Measurements from ENCODE around the gene A1BG. TPM values are rescaled to one million over a fixed set of nuclear protein-coding genes. Genes with fewer than 3 reads are reported as not detected.

The A1BG gene
- total and polyA plus RNA-seq, 4 donors, result 1.2 to 53.4 (median 18.6) TPM

- Histone ChIP-seq H3K36me3 (ENCODE audit: control insufficient read depth in 4 of 4, insufficient read depth in 4 of 4, low read length in 4 of 4) (peaks cover 8 to 11% (median 9%) of the 10 kb centered on the region in 4 donors), H3K27ac (ENCODE audit: low read depth in 1 of 2, low read length in 1 of 2) (no peak overlapping the region), H3K4me1 (ENCODE audit: control insufficient read depth in 5 of 5, insufficient read depth in 5 of 5, low read length in 5 of 5) (no peaks in the 10 kb centered on the region), H3K9me3 (ENCODE audit: control insufficient read depth in 4 of 4, insufficient read depth in 3 of 4, low read length in 3 of 4) (peaks cover 0 to 2% (median 0%) of the 10 kb centered on the region in 4 donors), H3K27me3 (ENCODE audit: control insufficient read depth in 3 of 3, insufficient read depth in 3 of 3, low read length in 2 of 3) (no peaks in the 10 kb centered on the region), H3K9ac (ENCODE audit: insufficient read depth in 1 of 2, low read length in 2 of 2) (no peak overlapping the region), H3K4me3 (no peak overlapping the region)
- 95 to 97% methylated on average over 10 of the region's 10 CpGs for WGBS, 2 donors
- no peak for ATAC-seq (ENCODE audit: insufficient read depth, low FRiP score)
- DNase-seq, result no peak
- no peak for TF ChIP-seq CTCF (IDR thresholded peaks at IDR 0.05; ENCODE audit: control extremely low read depth, extremely low read depth)
Observed at GRCh38 chr19:58319241-58319640, 34.1 kb downstream of the A1BG start.

- Histone ChIP-seq H3K9ac (ENCODE audit: insufficient read depth in 1 of 2, low read length in 2 of 2) (no peak overlapping the region), H3K4me3 (no peak overlapping the region), H3K9me3 (ENCODE audit: control insufficient read depth in 4 of 4, insufficient read depth in 3 of 4, low read length in 3 of 4) (peaks cover 0 to 2% (median 0%) of the 10 kb centered on the region in 4 donors), H3K27me3 (ENCODE audit: control insufficient read depth in 3 of 3, insufficient read depth in 3 of 3, low read length in 2 of 3) (no peaks in the 10 kb centered on the region), H3K4me1 (ENCODE audit: control insufficient read depth in 5 of 5, insufficient read depth in 5 of 5, low read length in 5 of 5) (no peaks in the 10 kb centered on the region), H3K36me3 (ENCODE audit: control insufficient read depth in 4 of 4, insufficient read depth in 4 of 4, low read length in 4 of 4) (peaks cover 12 to 16% (median 15%) of the 10 kb centered on the region in 4 donors), H3K27ac (ENCODE audit: low read depth in 1 of 2, low read length in 1 of 2) (no peak overlapping the region)
- TF ChIP-seq CTCF (IDR thresholded peaks at IDR 0.05; ENCODE audit: control extremely low read depth, extremely low read depth), result no peak
- no peak for DNase-seq
- WGBS, 2 donors, result 82 to 87% methylated on average over 4 of the region's 4 CpGs
- no peak for ATAC-seq (ENCODE audit: insufficient read depth, low FRiP score)
Observed at GRCh38 chr19:58318297-58318696, 35.0 kb downstream of the A1BG start.

GRCh38 chr19:58317476-58318072 is 35.7 kb downstream of the A1BG start:
- no peak for TF ChIP-seq CTCF (IDR thresholded peaks at IDR 0.05; ENCODE audit: control extremely low read depth, extremely low read depth)
- ATAC-seq (ENCODE audit: insufficient read depth, low FRiP score) (no peak), DNase-seq (peak; percentile 30 to 74 (median 50))
- 67 to 72% methylated on average over 7 of the region's 7 CpGs for WGBS, 2 donors
- Histone ChIP-seq H3K9ac (ENCODE audit: insufficient read depth in 1 of 2, low read length in 2 of 2) (no peak overlapping the region), H3K9me3 (ENCODE audit: control insufficient read depth in 4 of 4, insufficient read depth in 3 of 4, low read length in 3 of 4) (peaks cover 0 to 2% (median 0%) of the 10 kb centered on the region in 4 donors), H3K27ac (ENCODE audit: low read depth in 1 of 2, low read length in 1 of 2) (no peak overlapping the region), H3K4me1 (ENCODE audit: control insufficient read depth in 5 of 5, insufficient read depth in 5 of 5, low read length in 5 of 5) (no peaks in the 10 kb centered on the region), H3K27me3 (ENCODE audit: control insufficient read depth in 3 of 3, insufficient read depth in 3 of 3, low read length in 2 of 3) (no peaks in the 10 kb centered on the region), H3K4me3 (no peak overlapping the region), H3K36me3 (ENCODE audit: control insufficient read depth in 4 of 4, insufficient read depth in 4 of 4, low read length in 4 of 4) (peaks cover 16 to 21% (median 19%) of the 10 kb centered on the region in 4 donors)

GRCh38 chr19:58315580-58315979 is 37.7 kb downstream of the A1BG start:
- H3K27ac ChIP-seq (ENCODE audit: low read depth in 1 of 2, low read length in 1 of 2), result no peak overlapping the region
- 95 to 96% methylated on average over 2 of the region's 2 CpGs for WGBS, 2 donors
- no peak overlapping the region for H3K4me3 ChIP-seq
- H3K9ac ChIP-seq (ENCODE audit: insufficient read depth in 1 of 2, low read length in 2 of 2), result no peak overlapping the region
- ATAC-seq (ENCODE audit: insufficient read depth, low FRiP score), result no peak
- no peak for TF ChIP-seq CTCF (IDR thresholded peaks at IDR 0.05; ENCODE audit: control extremely low read depth, extremely low read depth)
- DNase-seq, result no peak
- H3K27me3 ChIP-seq (ENCODE audit: control insufficient read depth in 3 of 3, insufficient read depth in 3 of 3, low read length in 2 of 3), result no peaks in the 10 kb centered on the region
- H3K4me1 ChIP-seq (ENCODE audit: control insufficient read depth in 5 of 5, insufficient read depth in 5 of 5, low read length in 5 of 5), result peaks cover 0 to 1% (median 0%) of the 10 kb centered on the region in 5 donors
- H3K9me3 ChIP-seq (ENCODE audit: control insufficient read depth in 4 of 4, insufficient read depth in 3 of 4, low read length in 3 of 4), result peaks cover 0 to 3% (median 0%) of the 10 kb centered on the region in 4 donors
- H3K36me3 ChIP-seq (ENCODE audit: control insufficient read depth in 4 of 4, insufficient read depth in 4 of 4, low read length in 4 of 4), result peaks cover 23 to 33% (median 28%) of the 10 kb centered on the region in 4 donors
